ENCODE results near the gene MROH2B.

GRCh38 chr5:41057940-41058339 is 13.2 kb downstream of the MROH2B start:
- TF ChIP-seq, protein P1, sequence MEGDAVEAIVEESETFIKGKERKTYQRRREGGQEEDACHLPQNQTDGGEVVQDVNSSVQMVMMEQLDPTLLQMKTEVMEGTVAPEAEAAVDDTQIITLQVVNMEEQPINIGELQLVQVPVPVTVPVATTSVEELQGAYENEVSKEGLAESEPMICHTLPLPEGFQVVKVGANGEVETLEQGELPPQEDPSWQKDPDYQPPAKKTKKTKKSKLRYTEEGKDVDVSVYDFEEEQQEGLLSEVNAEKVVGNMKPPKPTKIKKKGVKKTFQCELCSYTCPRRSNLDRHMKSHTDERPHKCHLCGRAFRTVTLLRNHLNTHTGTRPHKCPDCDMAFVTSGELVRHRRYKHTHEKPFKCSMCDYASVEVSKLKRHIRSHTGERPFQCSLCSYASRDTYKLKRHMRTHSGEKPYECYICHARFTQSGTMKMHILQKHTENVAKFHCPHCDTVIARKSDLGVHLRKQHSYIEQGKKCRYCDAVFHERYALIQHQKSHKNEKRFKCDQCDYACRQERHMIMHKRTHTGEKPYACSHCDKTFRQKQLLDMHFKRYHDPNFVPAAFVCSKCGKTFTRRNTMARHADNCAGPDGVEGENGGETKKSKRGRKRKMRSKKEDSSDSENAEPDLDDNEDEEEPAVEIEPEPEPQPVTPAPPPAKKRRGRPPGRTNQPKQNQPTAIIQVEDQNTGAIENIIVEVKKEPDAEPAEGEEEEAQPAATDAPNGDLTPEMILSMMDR (IDR thresholded peaks at IDR 0.05): no peak
- no peak for TF ChIP-seq POLR2A (IDR thresholded peaks at IDR 0.05)

Measured in thyroid gland (tissue), 4 donors.